ENCODE results near the gene KIF19.

Gene KIF19

DNA sequence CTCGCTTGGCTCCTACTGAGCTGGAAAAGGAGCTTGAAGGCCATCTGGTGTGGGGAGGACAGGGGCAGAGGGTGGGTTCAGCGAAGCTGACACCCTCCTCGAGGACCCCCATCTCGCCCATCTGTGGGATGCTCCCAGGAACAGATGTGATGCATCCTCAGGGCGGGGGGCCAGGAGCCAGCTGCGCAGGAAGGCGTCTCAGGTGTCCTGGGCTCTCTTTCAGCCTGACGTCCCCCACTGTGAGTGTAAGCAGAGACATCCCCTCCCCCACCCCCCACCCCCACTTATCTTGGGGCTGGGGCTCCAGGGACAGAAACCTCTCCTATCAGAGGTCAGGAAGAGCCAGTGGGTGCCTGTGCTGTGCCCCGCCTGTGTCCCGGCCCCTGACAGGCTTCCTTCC is 16.2 kb downstream of the KIF19 start:
- DNase-seq, result no peak

DNA sequence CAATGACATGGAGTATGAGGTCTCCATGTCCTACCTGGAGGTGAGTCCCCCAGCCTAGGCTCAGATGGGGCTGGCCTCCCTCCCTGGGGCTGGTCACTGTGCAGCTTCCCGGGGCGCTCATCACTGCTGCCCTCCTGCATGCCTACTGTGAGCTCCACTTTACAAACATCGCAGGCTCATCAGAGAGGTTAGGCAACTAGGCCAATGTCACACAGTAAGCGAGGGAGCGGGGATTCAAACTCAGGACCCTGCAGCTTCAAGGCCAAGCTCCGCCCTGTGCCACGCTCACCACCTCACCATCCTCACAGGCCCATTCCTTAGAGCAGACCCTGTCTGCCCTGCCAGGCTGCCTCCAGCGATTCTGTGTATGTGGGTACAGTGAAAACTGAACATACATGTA is 17.1 kb downstream of the KIF19 start:
- no peak for DNase-seq

GRCh38 chr17:74343526-74344284 is 17.7 kb downstream of the KIF19 start:
- no peak for DNase-seq

DNA sequence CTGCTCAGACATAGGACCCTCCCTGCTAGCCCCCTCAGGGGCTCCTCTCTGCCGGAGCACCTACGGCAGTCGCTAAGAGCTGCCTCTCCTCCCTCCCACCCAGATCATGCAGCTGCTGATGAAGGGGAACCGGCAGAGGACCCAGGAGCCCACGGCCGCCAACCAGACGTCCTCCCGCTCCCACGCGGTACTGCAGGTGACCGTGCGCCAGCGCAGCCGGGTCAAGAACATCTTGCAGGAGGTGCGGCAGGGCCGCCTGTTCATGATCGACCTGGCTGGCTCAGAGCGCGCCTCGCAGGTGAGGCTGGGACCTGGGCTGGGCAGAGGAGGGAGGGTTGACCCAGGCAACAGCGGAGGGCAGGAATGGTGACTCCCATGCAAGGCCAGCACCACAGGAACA is 18.6 kb downstream of the KIF19 start:
- DNase-seq, result no peak

DNA sequence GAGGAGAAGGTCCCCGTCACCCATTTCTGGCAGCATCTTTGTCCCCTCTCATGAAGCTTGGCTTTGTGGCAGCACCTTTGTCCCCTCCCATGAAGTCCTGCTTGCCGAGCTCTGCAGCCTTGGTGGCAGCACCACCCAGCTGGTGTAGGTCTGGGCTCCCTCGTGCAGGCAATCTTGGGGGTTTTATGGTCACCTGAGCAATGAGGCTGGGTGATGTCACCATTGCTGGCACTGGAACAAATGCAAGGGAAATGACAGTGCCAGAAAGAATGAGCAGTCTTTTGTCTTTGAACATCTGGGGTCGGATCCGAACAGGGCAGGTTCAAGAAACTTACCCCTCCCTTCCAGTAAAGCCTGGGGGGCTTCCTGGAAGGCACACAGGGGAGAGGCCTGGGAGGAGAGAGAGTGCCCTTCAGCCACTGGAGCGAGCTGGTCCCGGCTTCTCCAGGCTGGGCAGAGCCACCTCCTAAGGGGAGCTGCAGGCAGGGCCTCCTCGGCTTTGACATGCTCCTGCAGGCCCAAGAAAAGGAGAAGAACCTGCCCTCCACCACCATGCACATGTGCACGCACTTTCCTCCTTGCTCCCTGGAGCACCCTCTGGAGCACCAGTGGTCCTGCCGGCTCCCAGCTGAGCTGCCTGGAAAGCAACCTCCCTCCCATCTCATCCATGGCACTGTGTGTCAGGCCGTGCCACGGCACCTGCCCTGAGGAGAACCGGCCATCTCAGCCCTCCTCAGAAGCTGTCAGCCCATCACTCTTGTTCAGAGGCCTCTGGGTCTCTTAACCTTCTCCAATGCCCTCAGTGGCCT is 19.6 kb downstream of the KIF19 start:
- no peak for DNase-seq

DNA sequence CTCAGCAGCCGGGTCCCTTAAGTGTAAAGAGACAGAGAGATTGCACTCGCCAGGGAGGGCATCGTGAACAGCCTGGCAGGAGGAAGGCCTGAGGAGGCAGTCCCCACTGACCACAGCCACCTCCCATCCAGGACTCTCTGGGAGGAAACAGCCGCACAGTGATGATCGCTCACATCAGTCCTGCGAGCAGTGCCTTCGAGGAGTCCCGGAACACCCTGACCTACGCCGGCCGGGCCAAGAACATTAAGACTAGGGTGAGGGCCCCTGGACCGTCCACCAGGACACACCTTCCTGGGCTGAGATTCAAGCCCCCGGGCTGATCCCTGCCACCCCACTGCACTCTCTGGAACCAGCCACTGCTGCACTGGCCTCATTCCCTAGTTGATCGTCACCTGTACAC is 21.6 kb downstream of the KIF19 start:
- DNase-seq, result no peak

GRCh38 chr17:74349120-74349519 is 23.1 kb downstream of the KIF19 start:
- no peak for DNase-seq

DNA sequence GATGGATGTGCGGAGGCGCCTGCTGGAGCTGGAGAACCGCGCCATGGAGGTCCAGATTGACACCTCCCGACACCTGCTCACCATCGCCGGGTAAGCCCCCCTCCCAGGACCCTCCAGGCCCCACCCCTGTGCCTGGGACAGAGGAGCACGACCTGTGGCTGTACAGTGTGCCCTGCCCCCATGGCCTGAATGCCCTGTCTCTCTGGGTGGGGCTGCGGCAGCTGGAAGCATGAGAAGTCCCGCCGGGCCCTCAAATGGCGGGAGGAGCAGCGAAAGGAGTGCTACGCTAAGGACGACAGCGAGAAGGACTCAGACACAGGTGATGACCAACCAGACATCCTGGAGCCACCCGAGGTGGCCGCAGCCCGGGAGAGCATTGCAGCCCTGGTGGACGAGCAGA is 24.5 kb downstream of the KIF19 start:
- no peak for DNase-seq

DNA sequence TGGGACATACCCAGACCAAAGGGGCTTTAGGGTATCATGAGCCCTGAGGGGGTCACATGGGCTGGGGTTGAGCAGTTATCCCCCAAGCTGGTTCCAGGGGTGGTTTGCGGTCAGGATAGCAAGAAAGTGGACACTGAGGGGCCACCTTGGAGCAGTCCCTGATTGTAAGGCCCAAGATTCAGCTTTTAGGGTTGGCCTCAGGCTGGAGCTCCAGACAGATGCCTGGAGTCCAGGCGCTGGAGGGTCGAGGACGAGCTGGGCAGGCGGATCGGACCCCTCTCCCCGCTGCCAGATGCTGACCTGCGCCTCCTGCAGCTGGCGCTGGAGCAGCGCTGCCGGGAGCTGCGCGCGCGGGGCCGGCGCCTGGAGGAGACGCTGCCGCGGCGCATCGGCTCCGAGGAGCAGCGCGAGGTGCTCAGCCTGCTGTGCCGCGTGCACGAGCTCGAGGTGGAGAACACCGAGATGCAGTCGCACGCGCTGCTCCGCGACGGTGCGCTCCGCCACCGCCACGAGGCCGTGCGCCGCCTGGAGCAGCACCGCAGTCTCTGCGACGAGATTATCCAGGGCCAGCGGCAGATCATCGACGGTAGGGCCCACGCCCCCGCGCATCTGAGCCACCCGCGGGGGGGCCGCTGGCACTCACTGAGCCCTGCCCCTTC is 25.7 kb downstream of the KIF19 start:
- DNase-seq, result no peak

- no peak for DNase-seq
Measured at GRCh38 chr17:74353446-74354060, 27.5 kb downstream of the KIF19 start.

GRCh38 chr17:74354123-74354522 is 28.1 kb downstream of the KIF19 start:
- DNase-seq, result no peak

GRCh38 chr17:74354561-74354960 is 28.5 kb downstream of the KIF19 start:
- DNase-seq, result no peak

- DNase-seq, result no peak
Measured at GRCh38 chr17:74355065-74355464, 29.0 kb downstream of the KIF19 start.

- DNase-seq, result no peak
Measured at GRCh38 chr17:74356646-74357465, 30.8 kb downstream of the KIF19 start.

DNA sequence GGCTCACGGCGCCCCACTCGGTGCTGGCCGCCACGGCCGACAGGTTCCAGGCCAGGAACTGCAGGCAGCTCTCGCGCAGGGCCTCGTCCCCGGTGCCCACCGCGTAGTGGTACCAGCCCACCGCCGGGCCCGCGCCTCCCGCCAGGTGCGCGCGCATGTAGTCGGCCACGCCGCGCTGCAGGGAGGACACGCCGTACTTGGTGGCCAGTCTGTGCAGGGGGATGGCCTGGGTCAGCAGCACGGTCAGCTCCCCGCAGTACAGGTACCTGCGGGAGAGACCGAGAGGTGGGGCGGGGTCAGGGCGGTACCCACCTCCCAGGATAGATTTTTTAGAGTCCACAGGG is 31.4 kb downstream of the KIF19 start:
- DNase-seq, result no peak

GRCh38 chr17:74358697-74359096 is 32.7 kb downstream of the KIF19 start:
- DNase-seq, result no peak

DNA sequence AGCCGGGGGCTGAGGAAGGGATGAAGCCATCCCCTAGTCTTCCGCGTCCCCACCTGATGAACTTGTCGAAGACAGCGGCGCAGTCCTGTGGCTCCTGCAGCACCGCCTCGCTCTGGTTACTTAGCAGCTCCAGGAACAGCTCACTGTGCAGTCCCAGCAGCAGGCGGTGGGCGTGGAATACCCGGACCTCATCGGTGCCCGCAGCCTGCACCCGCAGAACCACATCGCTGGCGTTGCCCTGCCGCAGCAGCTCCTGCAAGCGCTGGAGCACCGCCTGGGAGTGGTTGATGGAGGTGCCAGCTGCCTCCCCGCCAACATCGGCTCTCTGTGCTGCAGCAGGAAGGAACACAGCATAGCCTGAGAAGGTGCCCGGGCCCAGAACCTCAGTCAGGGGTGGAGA is 33.9 kb downstream of the KIF19 start:
- DNase-seq, result no peak

DNA sequence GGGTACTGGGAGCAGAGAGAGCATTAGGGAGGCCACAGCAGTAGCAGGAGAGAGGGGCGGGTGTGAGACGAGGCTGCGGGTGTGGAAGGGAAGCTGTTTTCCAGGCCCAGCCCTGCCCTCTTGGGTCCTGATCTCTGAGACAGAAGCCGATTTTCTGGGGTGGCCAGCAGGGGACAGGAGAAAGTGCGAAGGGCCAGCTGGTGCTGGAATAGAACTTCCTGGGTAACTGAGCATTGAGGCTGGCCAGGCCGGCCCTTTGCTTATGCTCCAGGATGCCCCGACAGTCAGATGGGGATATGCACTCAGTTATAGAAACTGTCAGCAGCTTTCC is 34.8 kb downstream of the KIF19 start:
- DNase-seq, result no peak

DNA sequence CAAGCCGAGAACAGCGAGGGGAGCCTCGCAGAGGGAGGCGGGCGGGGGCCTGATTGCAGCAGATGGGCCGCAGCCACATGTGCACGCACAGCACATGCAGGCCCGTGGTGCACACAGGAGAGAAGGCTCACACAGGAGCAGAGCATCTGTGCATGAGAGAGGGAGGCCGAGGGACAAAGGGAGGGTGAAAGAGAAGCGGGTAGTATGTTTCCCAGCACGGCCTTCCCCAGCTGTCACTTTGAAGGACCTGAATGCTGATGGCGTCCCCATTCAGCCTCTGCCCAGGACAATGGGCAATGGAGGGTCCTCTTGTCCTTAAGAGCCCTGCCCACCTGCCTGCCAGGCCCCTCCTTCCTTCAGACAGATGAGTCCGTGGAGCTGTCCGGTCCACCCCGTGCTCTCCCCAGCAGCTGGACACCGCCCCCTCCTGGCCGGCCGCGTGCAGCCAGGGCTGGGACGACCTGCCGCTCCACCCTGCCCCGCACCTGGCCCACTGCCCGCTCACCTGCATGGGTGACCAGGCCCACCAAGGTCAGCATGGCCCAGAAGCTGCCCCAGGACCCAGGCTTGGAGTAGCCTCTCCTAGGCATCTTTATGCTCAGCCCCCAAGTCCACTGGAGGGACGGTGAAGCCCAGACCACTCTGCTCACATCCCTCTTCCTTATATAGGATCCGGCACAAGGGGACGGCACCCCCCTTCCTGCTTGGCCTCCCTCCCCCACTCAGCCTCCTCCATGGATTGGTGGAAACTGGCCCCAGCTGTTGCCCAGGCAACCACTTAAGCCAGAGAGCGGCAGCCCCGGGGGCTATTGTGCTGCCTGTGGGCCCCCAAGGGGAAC is 35.4 kb downstream of the KIF19 start, which contains the start of gene BTBD17:
Gene BTBD17 (minus strand): TSS at position 639 of the 839 bp plus-strand sequence. CDS start 49 bp downstream, at position 590.
- DNase-seq, result peak; percentile 95

GRCh38 chr17:74362069-74362405 is 36.0 kb downstream of the KIF19 start:
- DNase-seq, result no peak

- peak; percentile 55 for DNase-seq
Measured at GRCh38 chr17:74362810-74363498, 36.9 kb downstream of the KIF19 start.
